MG63 (cell line): Measurements from ENCODE around the gene KBTBD13. TPM values are rescaled to one million over a fixed set of nuclear protein-coding genes. Genes with fewer than 3 reads are reported as not detected.
"Not testable (repeated sequence)": the region's sequence is repeated elsewhere in the genome, so short reads cannot be mapped to it uniquely, and the experiment has no call there.

Source experiments
- DNase-seq: peaks from one replicate; pipeline ENCODE4 v3.0.0-alpha.2; 2020
- H3K27me3 ChIP-seq: fragments of 250-450 bp; sonication (Bioruptor Pico); 2 replicates; pipeline ENCODE4 v1.5.1; 2020; ENCODE audit warnings: mild to moderate bottlenecking, moderate library complexity
- H3K36me3 ChIP-seq: fragments of 250-450 bp; sonication (Bioruptor Pico); 2 replicates; pipeline ENCODE4 v1.5.1; 2020; ENCODE audit warnings: mild to moderate bottlenecking, moderate library complexity
- H3K4me3 ChIP-seq: fragments of 250-450 bp; sonication (Bioruptor Pico); 2 replicates; pipeline ENCODE4 v1.5.1; 2020; ENCODE audit warnings: mild to moderate bottlenecking, moderate library complexity
- H3K9me3 ChIP-seq: fragments of 250-450 bp; sonication (Bioruptor Pico); 2 replicates; pipeline ENCODE4 v1.5.1; 2020; ENCODE audit warnings: mild to moderate bottlenecking, moderate library complexity
- total RNA-seq: library from RNA; depleted of rRNA; stranded (reverse); fragments of >200 nt; shearing (Covaris generic); gene quantifications from 2 replicates; pipeline ENCODE4 v1.2.3, GENCODE V29; 2014; ENCODE audit warnings: low replicate concordance

Gene KBTBD13
- total RNA-seq, 1 experiment from 2014 or later, result not detected

GRCh38 chr15:65091946-65092770, 15.6 kb downstream of the KBTBD13 start:
- Histone ChIP-seq H3K27me3 (no peaks in the 10 kb centered on the region), H3K36me3 (peaks cover 3% of the 10 kb centered on the region; the same call in 1 of the 2 replicates), H3K9me3 (no peaks in the 10 kb centered on the region), H3K4me3 (no peak overlapping the region)
- DNase-seq, result no peak

- DNase-seq, result no peak
- Histone ChIP-seq H3K4me3 (no peak overlapping the region), H3K27me3 (no peaks in the 10 kb centered on the region), H3K36me3 (peaks cover 6% of the 10 kb centered on the region), H3K9me3 (no peaks in the 10 kb centered on the region)
Observed at GRCh38 chr15:65092911-65093792, 16.6 kb downstream of the KBTBD13 start.

- H3K36me3 ChIP-seq, result peaks cover 12% of the 10 kb centered on the region
- not testable (repeated sequence) for DNase-seq, H3K4me3 ChIP-seq, H3K9me3 ChIP-seq, H3K27me3 ChIP-seq
Observed at GRCh38 chr15:65093793-65094170, 17.2 kb downstream of the KBTBD13 start.

DNA sequence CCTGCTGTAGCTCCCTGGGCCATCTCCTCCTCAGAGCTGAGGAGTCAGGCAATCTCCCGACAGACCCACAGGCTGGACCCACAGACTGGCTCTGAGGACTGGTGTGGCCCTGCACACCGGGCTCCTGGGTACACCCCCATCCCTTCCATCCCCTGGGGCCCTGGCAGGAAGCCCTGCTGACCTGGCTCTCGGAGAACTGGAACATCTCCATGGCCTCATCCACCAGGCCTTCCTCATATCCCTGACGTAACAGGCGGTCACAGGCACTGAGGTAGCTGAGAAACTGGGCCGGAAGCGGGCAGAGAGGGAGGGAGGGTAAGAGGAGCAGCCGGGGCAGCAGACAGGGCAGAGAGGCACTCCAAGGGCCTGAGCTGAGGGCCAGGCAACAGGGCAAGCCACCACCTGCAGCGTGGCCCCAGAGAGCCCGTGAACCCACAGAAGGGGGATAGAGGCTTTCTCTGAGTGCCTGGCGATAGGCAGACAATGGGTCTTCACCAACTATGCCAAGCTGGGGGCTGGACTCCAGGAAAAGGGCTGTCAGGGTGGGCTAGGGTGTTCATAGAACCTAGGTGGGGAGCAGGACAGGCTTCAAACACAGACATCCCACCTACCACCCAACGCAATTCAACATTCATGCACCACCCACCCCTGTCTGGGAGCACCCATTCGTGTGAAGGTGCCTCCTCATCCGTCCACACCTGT, 17.9 kb downstream of the KBTBD13 start:
- no peak overlapping the region for H3K4me3 ChIP-seq
- H3K9me3 ChIP-seq, result no peaks in the 10 kb centered on the region
- DNase-seq, result no peak
- peaks cover 19% of the 10 kb centered on the region for H3K36me3 ChIP-seq
- no peaks in the 10 kb centered on the region for H3K27me3 ChIP-seq

- Histone ChIP-seq H3K36me3 (peaks cover 22% of the 10 kb centered on the region), H3K9me3 (no peaks in the 10 kb centered on the region), H3K27me3 (no peaks in the 10 kb centered on the region), H3K4me3 (no peak overlapping the region)
- DNase-seq, result no peak
Observed at GRCh38 chr15:65095011-65095746, 18.6 kb downstream of the KBTBD13 start.

- no peaks in the 10 kb centered on the region for H3K27me3 ChIP-seq
- peaks cover 27% of the 10 kb centered on the region for H3K36me3 ChIP-seq
- no peak for DNase-seq
- no peak overlapping the region for H3K4me3 ChIP-seq
- H3K9me3 ChIP-seq, result no peaks in the 10 kb centered on the region
Observed at GRCh38 chr15:65095747-65096104, 19.2 kb downstream of the KBTBD13 start.

DNA sequence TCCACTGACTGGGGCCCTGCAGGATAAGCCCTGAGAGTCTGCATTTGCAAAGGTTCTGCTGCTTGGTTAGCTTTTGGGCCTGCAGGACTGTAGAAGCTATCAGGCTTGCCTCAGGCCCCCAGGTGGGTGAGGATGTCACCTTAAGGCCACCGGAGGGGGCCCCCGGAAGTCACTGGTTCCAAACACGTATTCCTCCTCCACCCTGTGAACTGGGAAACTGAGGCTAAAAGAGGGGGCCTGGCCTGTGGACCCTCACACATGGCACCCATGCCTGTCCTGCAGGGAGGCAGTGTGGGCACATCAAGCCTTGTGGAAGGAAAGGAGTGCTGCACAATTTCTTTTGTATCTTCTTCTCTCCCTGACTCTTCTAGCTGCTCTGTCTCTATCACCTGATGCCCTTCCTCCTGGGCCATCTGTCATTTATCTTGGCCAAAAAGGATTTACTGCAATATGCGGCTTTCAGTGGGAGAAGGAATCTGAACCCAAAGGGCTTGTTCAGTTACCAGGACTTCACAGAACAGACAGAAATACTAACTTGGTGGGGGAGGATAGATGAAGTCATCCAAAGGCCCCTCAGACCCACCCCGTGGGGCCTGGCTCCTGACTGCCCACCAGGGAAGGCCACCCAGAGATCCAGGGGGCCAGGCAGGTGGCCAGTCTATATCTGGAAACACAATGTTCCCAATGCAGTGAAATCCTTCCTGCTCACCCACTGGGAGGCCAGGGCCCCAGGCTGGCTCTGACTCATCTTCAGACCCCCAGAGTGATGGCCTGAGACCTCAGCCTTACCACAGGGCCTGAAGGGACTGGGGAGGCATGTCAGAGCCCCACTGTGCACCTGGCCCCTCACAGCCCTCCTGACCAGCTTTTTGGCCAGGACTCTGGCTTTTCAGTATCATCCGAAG, 20.2 kb downstream of the KBTBD13 start:
- Histone ChIP-seq H3K27me3 (no peaks in the 10 kb centered on the region), H3K9me3 (no peaks in the 10 kb centered on the region), H3K36me3 (peaks cover 38% of the 10 kb centered on the region), H3K4me3 (no peak overlapping the region)
- no peak for DNase-seq

- no peaks in the 10 kb centered on the region for H3K27me3 ChIP-seq
- no peak for DNase-seq
- H3K36me3 ChIP-seq, result peaks cover 38% of the 10 kb centered on the region
- no peaks in the 10 kb centered on the region for H3K9me3 ChIP-seq
- H3K4me3 ChIP-seq, result no peak overlapping the region
Observed at GRCh38 chr15:65097651-65098263, 21.2 kb downstream of the KBTBD13 start.

- DNase-seq, result no peak
Observed at GRCh38 chr15:65099336-65099735, 22.8 kb downstream of the KBTBD13 start.

GRCh38 chr15:65099801-65100200, 23.3 kb downstream of the KBTBD13 start:
- H3K9me3 ChIP-seq, H3K27me3 ChIP-seq, DNase-seq, H3K4me3 ChIP-seq: not testable (repeated sequence)
- H3K36me3 ChIP-seq, result peaks cover 41% of the 10 kb centered on the region

More at GRCh38 chr15:65099336-65099735, 22.8 kb downstream of the KBTBD13 start:
- no peak overlapping the region for H3K4me3 ChIP-seq
- H3K27me3 ChIP-seq, result no peaks in the 10 kb centered on the region
- peaks cover 41% of the 10 kb centered on the region for H3K36me3 ChIP-seq
- H3K9me3 ChIP-seq, result no peaks in the 10 kb centered on the region

DNA sequence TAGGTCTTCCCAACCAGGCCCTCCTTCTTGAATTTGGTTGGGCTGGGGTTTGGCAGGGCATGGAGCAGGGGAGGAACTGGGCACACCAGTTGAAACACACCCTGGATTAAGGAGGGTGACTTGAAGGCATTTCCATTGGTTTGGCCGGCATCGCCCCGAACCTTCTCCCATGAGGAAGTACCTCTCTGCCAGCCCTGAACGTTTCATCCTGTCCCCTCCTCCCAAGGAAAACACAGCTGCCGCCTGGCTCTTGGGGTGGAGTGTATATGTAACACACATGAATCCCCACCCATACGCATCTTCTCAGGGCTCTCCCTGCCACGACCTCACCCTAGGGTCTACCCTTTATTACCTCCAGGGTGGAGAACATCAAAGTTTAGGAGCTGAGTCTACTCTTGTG, 23.9 kb downstream of the KBTBD13 start:
- peaks cover 43% of the 10 kb centered on the region for H3K36me3 ChIP-seq
- DNase-seq, result no peak
- no peak overlapping the region for H3K4me3 ChIP-seq
- H3K9me3 ChIP-seq, result no peaks in the 10 kb centered on the region
- H3K27me3 ChIP-seq, result no peaks in the 10 kb centered on the region

GRCh38 chr15:65101411-65101890, 24.9 kb downstream of the KBTBD13 start:
- H3K36me3 ChIP-seq, result peaks cover 52% of the 10 kb centered on the region
- no peaks in the 10 kb centered on the region for H3K9me3 ChIP-seq
- DNase-seq, result peak; percentile 47
- no peak overlapping the region for H3K4me3 ChIP-seq
- no peaks in the 10 kb centered on the region for H3K27me3 ChIP-seq

- Histone ChIP-seq H3K4me3 (no peak overlapping the region), H3K9me3 (no peaks in the 10 kb centered on the region), H3K27me3 (no peaks in the 10 kb centered on the region), H3K36me3 (peaks cover 52% of the 10 kb centered on the region)
- no peak for DNase-seq
Observed at GRCh38 chr15:65101891-65102708, 25.6 kb downstream of the KBTBD13 start.

- Histone ChIP-seq H3K27me3 (no peaks in the 10 kb centered on the region), H3K4me3 (no peak overlapping the region), H3K36me3 (peaks cover 54% of the 10 kb centered on the region), H3K9me3 (no peaks in the 10 kb centered on the region)
- DNase-seq, result no peak
Observed at GRCh38 chr15:65102912-65103311, 26.4 kb downstream of the KBTBD13 start.
